Cardiac muscle cell (in vitro differentiated cells and primary cell): Measurements from ENCODE around the gene PAPPA2. TPM values are rescaled to one million over a fixed set of nuclear protein-coding genes. Genes with fewer than 3 reads are reported as not detected.

ENCODE experiments used
- DNase-seq, 2 donors: peaks; one replicate each; pipeline versions ENCODE4 v3.0.0 to v3.0.0-alpha.2; 2010 to 2017; ENCODE audit warnings: low read depth in 1 of 2, low spot score in 1 of 2
- H3K27ac ChIP-seq: fragments of 200-600 bp; sonication (generic); 2 replicates; pipeline ENCODE4 v1.5.1; 2016
- H3K27me3 ChIP-seq: fragments of 200-600 bp; sonication (generic); 2 replicates; pipeline ENCODE4 v1.6.0; 2016; ENCODE audit warnings: control low read depth
- H3K36me3 ChIP-seq: fragments of 200-600 bp; sonication (generic); 2 replicates; pipeline ENCODE4 v1.5.1; 2016; ENCODE audit warnings: control low read depth
- H3K4me1 ChIP-seq: fragments of 200-600 bp; sonication (generic); 2 replicates; pipeline ENCODE4 v1.8.1; 2017; ENCODE audit warnings: low read depth, mild to moderate bottlenecking, mixed run types
- H3K4me3 ChIP-seq: fragments of 200-600 bp; sonication (generic); 2 replicates; pipeline ENCODE4 v1.5.1; 2016; ENCODE audit warnings: mild to moderate bottlenecking
- H3K9me3 ChIP-seq: fragments of 200-600 bp; sonication (generic); 2 replicates; pipeline ENCODE4 v1.5.1; 2017; ENCODE audit warnings: low read depth, mild to moderate bottlenecking, control low read depth
- polyA plus RNA-seq: library from polyadenylated mRNA; unstranded; fragments of >200 nt; fragmentation: Nextera tagmentation; extraction: Ambion mirVana; gene quantifications from 2 replicates; pipeline ENCODE4 v1.2.1, GENCODE V29; 2016
- total RNA-seq: library from RNA; depleted of rRNA; stranded (reverse); fragments of >200 nt; gene quantifications from 2 replicates; pipeline ENCODE4 v1.2.3, GENCODE V29; 2016
- TF ChIP-seq, protein P1 (sequence below): IDR thresholded peaks from 2 replicates; pipeline ENCODE4 v1.5.1; 2012; ENCODE audit warnings: low read depth, mild to moderate bottlenecking, low read length

Gene PAPPA2
- total and polyA plus RNA-seq, 2 experiments from 2014 or later, result 1.2 to 2.9 TPM

- no peaks in the 10 kb centered on the region for H3K4me1 ChIP-seq
- no peak overlapping the region for H3K27ac ChIP-seq
- H3K4me3 ChIP-seq, result no peak overlapping the region
- DNase-seq, result no peak
- no peaks in the 10 kb centered on the region for H3K36me3 ChIP-seq
- no peaks in the 10 kb centered on the region for H3K9me3 ChIP-seq
- TF ChIP-seq, protein P1, sequence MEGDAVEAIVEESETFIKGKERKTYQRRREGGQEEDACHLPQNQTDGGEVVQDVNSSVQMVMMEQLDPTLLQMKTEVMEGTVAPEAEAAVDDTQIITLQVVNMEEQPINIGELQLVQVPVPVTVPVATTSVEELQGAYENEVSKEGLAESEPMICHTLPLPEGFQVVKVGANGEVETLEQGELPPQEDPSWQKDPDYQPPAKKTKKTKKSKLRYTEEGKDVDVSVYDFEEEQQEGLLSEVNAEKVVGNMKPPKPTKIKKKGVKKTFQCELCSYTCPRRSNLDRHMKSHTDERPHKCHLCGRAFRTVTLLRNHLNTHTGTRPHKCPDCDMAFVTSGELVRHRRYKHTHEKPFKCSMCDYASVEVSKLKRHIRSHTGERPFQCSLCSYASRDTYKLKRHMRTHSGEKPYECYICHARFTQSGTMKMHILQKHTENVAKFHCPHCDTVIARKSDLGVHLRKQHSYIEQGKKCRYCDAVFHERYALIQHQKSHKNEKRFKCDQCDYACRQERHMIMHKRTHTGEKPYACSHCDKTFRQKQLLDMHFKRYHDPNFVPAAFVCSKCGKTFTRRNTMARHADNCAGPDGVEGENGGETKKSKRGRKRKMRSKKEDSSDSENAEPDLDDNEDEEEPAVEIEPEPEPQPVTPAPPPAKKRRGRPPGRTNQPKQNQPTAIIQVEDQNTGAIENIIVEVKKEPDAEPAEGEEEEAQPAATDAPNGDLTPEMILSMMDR, result no peak
- peaks cover 3% of the 10 kb centered on the region for H3K27me3 ChIP-seq
Measured at GRCh38 chr1:176504848-176505553, 42.0 kb downstream of the PAPPA2 start.

GRCh38 chr1:176512966-176513365, 50.0 kb downstream of the PAPPA2 start:
- Histone ChIP-seq H3K4me1 (no peaks in the 10 kb centered on the region), H3K27me3 (no peaks in the 10 kb centered on the region), H3K4me3 (no peak overlapping the region), H3K27ac (no peak overlapping the region), H3K9me3 (no peaks in the 10 kb centered on the region), H3K36me3 (no peaks in the 10 kb centered on the region)
- DNase-seq, result no peak
- TF ChIP-seq, protein P1, result no peak

DNA sequence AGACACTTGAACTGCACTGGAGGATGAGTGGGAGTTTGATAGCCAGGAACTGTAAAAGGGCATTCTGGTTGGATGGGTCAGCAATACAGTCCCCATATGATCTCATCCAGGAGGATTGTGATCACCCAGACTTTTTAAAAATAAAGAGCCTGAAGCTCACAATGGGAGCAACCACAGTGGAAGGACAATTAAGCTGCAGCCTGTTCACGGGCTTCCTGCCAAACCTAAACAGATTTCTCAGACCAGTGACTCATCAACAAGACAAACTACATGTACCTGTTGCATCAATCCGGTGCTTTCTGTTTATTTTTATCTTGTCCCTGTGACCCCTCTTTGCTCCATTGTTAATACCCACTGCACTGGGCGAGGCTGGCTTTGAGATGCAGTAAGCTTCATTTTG, 52.3 kb downstream of the PAPPA2 start:
- H3K36me3 ChIP-seq, result no peaks in the 10 kb centered on the region
- H3K27ac ChIP-seq, result no peak overlapping the region
- DNase-seq, result no peak
- no peaks in the 10 kb centered on the region for H3K4me1 ChIP-seq
- H3K9me3 ChIP-seq, result no peaks in the 10 kb centered on the region
- H3K27me3 ChIP-seq, result no peaks in the 10 kb centered on the region
- TF ChIP-seq, protein P1, result no peak
- H3K4me3 ChIP-seq, result no peak overlapping the region

DNA sequence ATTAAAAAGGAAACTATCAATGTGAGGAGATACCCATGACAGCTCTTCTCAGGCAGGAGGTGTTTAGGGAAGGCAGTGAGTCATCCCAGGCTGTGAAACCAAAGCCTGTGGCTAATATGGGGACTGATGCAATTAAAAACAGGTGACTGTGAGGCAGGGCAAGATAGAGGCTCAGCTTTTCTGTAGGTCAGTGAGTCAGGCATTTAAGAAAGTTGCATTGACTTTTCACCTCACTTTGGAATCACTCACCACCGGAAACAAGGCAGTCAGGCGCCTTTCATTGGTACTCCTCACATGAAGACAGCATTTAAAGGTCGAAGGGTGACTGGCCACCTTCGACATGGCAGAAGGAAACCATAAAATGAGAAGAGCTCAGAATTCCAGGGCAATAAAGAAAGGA, 54.5 kb downstream of the PAPPA2 start:
- H3K4me3 ChIP-seq, result no peak overlapping the region
- no peak for DNase-seq
- no peaks in the 10 kb centered on the region for H3K9me3 ChIP-seq
- H3K36me3 ChIP-seq, result no peaks in the 10 kb centered on the region
- TF ChIP-seq, protein P1, result no peak
- H3K4me1 ChIP-seq, result no peaks in the 10 kb centered on the region
- H3K27ac ChIP-seq, result no peak overlapping the region
- no peaks in the 10 kb centered on the region for H3K27me3 ChIP-seq

DNA sequence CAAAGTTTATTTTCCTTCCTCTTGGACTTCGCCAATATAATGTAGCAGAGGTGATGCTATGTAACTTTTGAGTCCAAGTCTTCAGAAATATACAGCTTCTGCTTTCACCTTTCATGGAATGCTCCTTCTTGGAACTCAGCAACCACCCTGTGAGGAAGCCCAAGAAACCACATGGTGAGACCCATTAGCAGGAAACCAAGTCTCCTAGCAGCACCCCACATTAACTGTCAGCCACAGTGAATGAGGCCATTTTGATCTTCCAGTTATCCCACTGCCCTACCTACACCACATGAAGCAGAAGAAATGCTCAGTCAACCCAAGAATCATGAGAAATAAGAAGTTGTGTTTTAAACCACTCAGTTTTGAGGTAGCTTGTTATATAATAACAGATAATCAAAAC, 58.2 kb downstream of the PAPPA2 start:
- Histone ChIP-seq H3K4me1 (no peaks in the 10 kb centered on the region), H3K4me3 (no peak overlapping the region), H3K27ac (no peak overlapping the region), H3K27me3 (no peaks in the 10 kb centered on the region), H3K36me3 (no peaks in the 10 kb centered on the region), H3K9me3 (no peaks in the 10 kb centered on the region)
- TF ChIP-seq, protein P1, result no peak
- no peak for DNase-seq
